Measurements from ENCODE around the gene TESK1.
A peak's percentile ranks its signal among the peaks of the same experiment; 100 is the strongest.

The TESK1 gene

GRCh38 chr9:35646533-35647265 lies 41.6 kb downstream of the TESK1 start:
- DNase-seq (ENCODE audit: low read depth in 2 of 2) = peak; percentile 87 to 90

DNA sequence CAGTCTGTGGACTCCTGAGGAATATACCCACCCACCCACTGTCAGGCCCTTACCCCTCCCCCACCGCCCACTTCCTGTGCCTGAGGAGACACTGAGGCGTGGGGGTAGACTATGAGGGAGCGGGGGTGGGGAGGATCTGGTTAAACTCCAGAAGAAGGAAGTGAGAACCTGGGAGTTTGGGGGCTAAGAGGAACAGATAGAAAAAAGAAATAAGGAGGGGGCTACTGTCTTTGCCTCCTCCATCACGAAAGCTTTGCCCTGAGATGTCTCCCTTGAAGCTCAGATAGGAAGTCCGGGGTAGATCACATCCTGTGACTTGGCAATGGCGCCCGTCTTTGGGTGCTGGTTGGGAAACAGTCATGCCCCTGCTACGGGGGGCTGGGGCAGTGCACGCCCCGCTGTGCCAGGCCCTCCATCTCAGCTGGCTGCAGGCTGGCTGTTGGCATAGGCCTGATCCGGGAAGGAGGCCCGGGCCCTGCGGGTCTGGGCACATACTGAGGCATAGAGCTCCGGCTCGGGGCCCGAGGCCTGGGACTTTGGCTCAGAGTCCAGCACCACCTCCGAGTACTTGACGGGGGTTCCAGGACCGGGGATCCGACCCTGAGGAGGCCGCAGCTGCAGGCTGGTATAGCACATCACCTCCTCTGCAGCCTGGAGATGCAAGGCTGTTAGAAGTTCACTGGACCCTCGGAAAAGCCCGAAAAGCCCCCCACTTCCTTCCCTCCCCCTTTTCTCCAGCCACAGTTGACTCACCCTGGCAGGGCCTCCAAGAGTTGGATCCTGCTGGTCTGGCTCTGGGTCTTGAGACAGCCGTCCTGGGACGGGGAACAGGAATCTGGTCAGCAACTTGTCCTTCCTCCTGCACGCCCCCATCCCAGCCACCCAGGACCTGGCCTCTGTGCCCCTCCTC lies 44.6 kb downstream of the TESK1 start:
- no peak for DNase-seq (ENCODE audit: low read depth in 2 of 2)

GRCh38 chr9:35650341-35651158 lies 45.5 kb downstream of the TESK1 start, which contains the start of gene SIT1:
Gene SIT1, minus strand, starts transcription at chr9:35650931. Its CDS starts 78 bp downstream, at chr9:35650853.
- DNase-seq (ENCODE audit: low read depth in 2 of 2) = no peak

GRCh38 chr9:35651956-35652828 lies 47.1 kb downstream of the TESK1 start:
- DNase-seq (ENCODE audit: low read depth in 2 of 2) = no peak

- no peak for DNase-seq (ENCODE audit: low read depth in 2 of 2)
Measured at GRCh38 chr9:35652829-35653209, 47.8 kb downstream of the TESK1 start.

GRCh38 chr9:35653611-35654010 lies 48.5 kb downstream of the TESK1 start:
- no peak for DNase-seq (ENCODE audit: low read depth in 2 of 2)

DNA sequence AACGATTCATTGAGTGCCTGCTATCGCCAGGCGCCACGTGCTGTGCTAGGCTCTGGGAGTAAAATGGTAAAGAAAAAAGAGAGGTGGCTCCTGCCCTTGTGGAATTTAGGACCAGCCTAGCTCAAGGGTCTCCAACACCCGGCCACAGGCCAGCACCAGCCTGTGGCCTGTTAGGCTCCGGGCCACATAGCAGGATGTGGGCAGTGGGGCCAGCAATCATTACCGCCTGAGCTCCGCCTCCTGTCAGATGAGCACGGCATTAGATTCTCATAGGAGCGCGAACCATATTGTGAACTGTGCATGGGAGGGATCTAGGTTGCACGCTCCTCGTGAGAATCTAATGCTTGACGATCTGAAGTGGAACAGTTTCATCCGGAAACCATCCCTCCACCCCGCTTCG lies 51.3 kb downstream of the TESK1 start:
- DNase-seq (ENCODE audit: low read depth in 2 of 2) = no peak

- DNase-seq (ENCODE audit: low read depth in 2 of 2) = no peak
Measured at GRCh38 chr9:35656831-35657545, 51.9 kb downstream of the TESK1 start.

DNA sequence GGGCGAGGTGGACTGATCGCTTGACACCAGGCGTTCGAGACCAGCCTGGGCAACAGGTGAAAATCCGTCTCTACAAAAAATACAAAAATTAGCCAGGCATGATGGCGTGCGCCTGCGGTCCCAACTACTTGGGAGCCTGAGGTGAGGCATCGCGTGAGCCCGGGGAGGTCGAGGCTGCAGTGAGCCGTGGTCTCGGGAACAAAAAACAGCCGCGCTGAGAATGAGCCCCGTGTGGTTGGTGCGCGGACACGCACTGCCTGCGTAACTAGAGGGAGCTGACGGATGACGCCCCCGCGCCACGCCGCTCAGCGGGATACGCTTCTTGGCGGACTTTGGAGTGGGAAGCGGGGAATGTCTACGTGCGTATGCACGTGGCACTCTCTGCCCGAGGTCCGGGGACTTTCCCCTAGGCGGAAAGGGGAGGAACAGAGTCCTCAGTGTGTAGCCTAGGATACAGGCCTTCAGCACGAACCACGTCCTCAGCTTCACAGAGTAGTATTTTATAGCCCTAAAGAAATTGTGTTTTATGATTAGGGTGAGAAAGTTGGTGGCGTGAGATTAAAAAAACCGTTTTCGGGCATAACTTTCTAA lies 52.6 kb downstream of the TESK1 start, which contains the start of gene RMRP:
Gene RMRP (minus strand): TSS at position 474 of the 591 bp plus-strand sequence.
- peak; percentile 90 to 96 for DNase-seq (ENCODE audit: low read depth in 2 of 2)

DNA sequence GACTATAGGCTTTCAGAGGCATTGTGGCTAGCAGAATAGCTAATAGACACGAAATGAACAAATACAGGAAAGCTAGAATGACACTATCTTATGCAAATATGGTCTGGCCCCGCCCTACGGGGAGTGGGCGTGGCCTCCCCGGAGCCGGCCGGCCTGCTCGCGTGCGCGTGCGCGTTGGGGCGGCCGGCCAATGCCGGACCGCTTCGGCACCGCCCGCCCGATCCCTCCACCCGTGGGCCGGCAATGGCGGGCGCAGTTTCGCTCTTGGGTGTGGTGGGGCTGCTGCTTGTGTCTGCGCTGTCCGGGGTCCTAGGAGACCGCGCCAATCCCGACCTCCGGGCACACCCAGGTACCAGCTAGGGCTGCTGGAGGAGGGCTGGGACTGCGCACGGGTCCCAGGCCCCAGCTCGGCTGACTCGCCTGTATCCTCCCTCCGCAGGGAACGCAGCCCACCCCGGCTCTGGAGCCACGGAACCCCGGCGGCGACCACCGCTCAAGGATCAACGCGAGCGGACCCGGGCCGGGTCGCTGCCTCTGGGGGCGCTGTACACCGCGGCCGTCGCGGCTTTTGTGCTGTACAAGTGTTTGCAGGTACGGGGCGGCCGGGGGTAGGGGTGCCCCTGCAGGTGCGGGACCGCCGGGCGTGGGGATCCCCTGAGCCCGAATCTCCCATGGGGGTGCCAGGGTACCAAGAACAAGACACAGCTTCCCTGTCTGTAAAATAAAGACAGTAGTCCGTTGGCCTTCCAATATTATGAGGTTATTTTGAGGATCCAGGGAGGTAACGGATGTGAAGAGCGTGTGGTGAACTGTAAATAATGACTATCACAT lies 53.3 kb downstream of the TESK1 start, which contains the start of gene CCDC107:
Gene CCDC107 (plus strand): TSS at position 156 of the 831 bp plus-strand sequence. CDS start 88 bp downstream, at position 244.
- peak; percentile 72 to 76 for DNase-seq (ENCODE audit: low read depth in 2 of 2)

DNA sequence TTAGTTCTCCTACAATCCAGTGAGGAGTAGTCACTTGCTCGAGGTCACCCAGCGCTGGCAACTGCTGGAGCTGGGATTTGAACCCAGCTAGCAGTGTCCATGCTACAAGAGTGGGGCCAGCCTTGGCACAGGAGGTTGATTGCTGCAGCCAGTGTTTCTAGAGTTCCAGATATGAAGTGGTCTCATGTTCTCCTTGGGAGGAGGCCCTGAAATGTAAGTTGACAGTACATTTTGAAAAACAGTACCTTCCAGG lies 53.8 kb downstream of the TESK1 start:
- DNase-seq (ENCODE audit: low read depth in 2 of 2) = no peak

GRCh38 chr9:35659340-35659739 lies 54.3 kb downstream of the TESK1 start:
- DNase-seq (ENCODE audit: low read depth in 2 of 2) = no peak

Data from stimulated activated CD4-positive, alpha-beta T cell treated with anti-CD3 and anti-CD28 coated beads, Interleukin-4, amount 100 ng/mL, for 48 hours (primary cell).